Measurements from ENCODE around the gene ZNF679.

DNA sequence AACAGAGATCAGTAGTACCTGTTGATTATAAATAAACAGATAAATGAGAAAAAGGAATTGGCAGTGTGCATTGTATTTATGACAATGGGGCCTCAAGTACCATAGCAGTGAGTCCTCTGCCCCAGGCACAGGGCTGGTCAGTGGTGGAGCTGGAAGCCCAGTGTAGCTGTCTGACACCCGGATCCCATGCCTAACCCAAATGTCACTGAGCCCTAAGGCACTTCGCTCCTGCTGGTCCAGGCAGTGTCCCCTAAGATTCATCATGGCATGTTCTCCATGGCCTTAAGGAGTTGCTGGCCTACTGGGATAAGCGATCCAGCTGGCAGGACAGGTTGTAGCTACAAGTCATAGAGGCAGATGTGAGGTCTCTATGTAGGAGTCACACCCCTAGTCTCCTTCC is 82.2 kb downstream of the ZNF679 start:
- no peak for TF ChIP-seq NR1H2 (CRISPR knock-in tag; IDR thresholded peaks at IDR 0.05; ENCODE audit: borderline replicate concordance, low read depth)
- no peak for TF ChIP-seq CBX2 (IDR thresholded peaks at IDR 0.05; ENCODE audit: low read depth, low read length)
- TF ChIP-seq CBX2 (CRISPR knock-in tag; IDR thresholded peaks at IDR 0.05; ENCODE audit: low read depth), result no peak
- no peak for TF ChIP-seq TGIF2 (CRISPR knock-in tag; IDR thresholded peaks at IDR 0.05)
- no peak for TF ChIP-seq SMC3 (IDR thresholded peaks at IDR 0.05; ENCODE audit: low read length)
- TF ChIP-seq ZNF614 (CRISPR knock-in tag; IDR thresholded peaks at IDR 0.05; ENCODE audit: borderline replicate concordance), result no peak
- TF ChIP-seq POLR2A (IDR thresholded peaks at IDR 0.05; ENCODE audit: insufficient read depth in 1 of 2, low read depth in 2 of 2, low read length in 2 of 2), result no peak
